HCEC 1CT (cell line): ENCODE measurements around the gene NOS3.

Experiments
- DNase-seq: peaks from one replicate; pipeline ENCODE4 v3.0.0-alpha.2; 2017

Gene NOS3

GRCh38 chr7:151060416-151061212, 69.8 kb downstream of the NOS3 start:
- DNase-seq = peak; percentile 37

DNA sequence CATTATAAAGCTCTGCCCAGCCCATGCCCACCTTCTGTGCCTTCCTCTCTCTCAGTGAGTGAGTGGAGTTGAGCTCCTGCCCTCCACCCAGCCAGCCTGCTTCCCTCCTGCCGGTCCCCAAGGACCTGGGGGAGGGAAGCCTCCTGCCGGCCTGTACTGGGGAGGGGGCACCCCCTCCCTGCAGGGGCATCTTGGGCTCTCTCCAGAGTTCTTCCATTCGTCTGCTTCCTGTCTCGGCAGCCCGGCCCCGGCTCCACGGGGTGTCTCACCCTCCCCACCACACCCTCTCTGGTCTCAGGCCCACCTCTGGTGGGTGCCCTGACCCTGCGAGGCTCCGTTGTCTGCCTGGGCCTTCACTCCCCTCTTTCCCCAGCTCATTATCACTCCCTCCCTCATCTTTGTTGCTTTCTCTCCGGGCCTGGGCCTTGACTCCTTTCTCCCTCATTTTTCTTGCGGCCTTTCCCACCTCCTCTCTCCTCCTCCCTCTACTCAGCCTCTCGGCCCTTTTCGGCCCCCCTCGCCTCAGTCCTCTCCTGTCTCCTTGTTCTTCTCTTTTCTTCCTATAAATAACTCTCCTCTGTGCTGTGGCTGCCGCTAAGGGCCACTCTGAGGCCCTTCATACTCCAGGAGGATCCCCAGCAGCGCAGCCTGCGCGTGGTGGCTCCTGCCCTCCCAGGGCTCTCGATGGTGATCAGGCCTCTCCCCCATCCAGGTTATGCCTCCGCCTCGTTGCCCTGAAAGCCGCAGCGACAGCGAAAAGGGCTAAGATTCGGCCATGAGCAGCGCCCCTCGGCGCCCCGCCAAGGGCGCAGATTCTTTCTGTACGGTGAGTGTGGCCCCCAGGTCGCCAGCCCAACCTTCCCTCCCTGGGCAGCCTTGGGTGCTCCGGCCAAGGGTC, 70.6 kb downstream of the NOS3 start:
- DNase-seq = no peak

DNA sequence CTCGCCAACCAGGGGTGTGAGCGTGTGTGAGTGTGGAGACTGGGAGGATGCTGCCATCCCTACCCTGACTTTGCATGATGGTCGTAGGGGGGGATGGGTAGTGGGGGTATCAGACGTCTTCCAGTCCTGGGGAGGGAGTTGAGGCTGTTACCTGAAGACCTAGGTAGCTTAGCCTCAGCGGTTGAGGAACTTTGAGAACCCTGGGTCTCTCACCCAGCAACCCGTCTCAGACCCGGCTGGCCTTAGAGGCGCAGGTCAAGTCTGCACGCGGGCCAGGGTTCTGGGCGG, 71.2 kb downstream of the NOS3 start:
- no peak for DNase-seq

- peak; percentile 67 for DNase-seq
Observed at GRCh38 chr7:151062399-151063211, 71.8 kb downstream of the NOS3 start.

GRCh38 chr7:151063212-151063561, 72.4 kb downstream of the NOS3 start:
- peak; percentile 58 for DNase-seq
